SKM-1 treated with dmso at 0.1 percent for 144 hours (cell line): ENCODE measurements around the gene MYO15A.
"Not testable (repeated sequence)": the region's sequence is repeated elsewhere in the genome, so short reads cannot be mapped to it uniquely, and the experiment has no call there.

Experiments
- DNase-seq: peaks from one replicate; lab custom pipeline; 2025; ENCODE audit not compliant: unreplicated experiment; lab: John Stamatoyannopoulos, UW

MYO15A gene

GRCh38 chr17:18216906-18217305 is 108.3 kb downstream of the MYO15A start:
- DNase-seq, result not testable (repeated sequence)

GRCh38 chr17:18217412-18218015 is 109.0 kb downstream of the MYO15A start:
- peak; percentile 61 for DNase-seq

GRCh38 chr17:18218756-18219415 is 110.3 kb downstream of the MYO15A start:
- DNase-seq, result no peak

GRCh38 chr17:18224053-18224386 is 115.5 kb downstream of the MYO15A start:
- no peak for DNase-seq

GRCh38 chr17:18224387-18225120 is 116.0 kb downstream of the MYO15A start:
- DNase-seq, result no peak

- peak; percentile 92 for DNase-seq
These were observed 116.6 kb downstream of the MYO15A start, which contains the start of gene LLGL1 for GRCh38 chr17:18225121-18225641. Gene LLGL1, plus strand, starts transcription at chr17:18225635. Its CDS starts 48 bp downstream, at chr17:18225683.

GRCh38 chr17:18225642-18226283 is 117.2 kb downstream of the MYO15A start:
- DNase-seq, result no peak

- DNase-seq, result no peak
These were observed 117.9 kb downstream of the MYO15A start for GRCh38 chr17:18226284-18226945.

- no peak for DNase-seq
These were observed 119.1 kb downstream of the MYO15A start for GRCh38 chr17:18227635-18228034.

GRCh38 chr17:18228176-18228682 is 119.7 kb downstream of the MYO15A start:
- DNase-seq, result no peak

GRCh38 chr17:18229254-18229653 is 120.7 kb downstream of the MYO15A start:
- no peak for DNase-seq
